Stimulated activated CD8-positive, alpha-beta memory T cell treated with anti-CD3 and anti-CD28 coated beads, Interleukin-7, amount 100 ng/mL, for 24 hours (primary cell): ENCODE data around the gene IL23A.
A peak's percentile ranks its signal among the peaks of the same experiment; 100 is the strongest.
"Not testable (repeated sequence)": the region's sequence is repeated elsewhere in the genome, so short reads cannot be mapped to it uniquely, and the experiment has no call there.

Source experiments
- DNase-seq: peaks from one replicate; pipeline ENCODE4 v3.0.0-alpha.2; 2020; ENCODE audit warnings: low read depth

IL23A gene

GRCh38 chr12:56326126-56326525, 12.6 kb upstream of the IL23A start:
- DNase-seq: no peak

DNA sequence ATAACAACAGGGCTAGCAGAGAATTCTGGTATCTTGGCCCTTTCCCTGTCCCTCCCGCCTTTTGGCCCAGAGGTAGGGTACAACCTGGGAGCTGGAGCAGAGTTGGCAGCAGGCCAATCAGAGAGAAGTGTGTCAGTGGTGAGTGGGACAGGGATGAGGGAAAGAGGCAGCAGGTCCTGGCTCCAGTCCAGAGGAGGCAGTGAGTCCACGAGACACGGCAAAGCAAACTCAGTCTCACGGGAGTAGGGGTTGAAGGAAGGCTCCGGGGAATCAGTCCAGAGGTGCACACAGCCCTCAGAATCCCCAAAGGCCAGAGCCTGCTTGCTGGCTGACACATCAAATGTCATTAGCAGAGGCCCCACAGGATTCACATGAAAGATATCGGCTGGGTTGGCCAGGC, 12.2 kb upstream of the IL23A start:
- DNase-seq: no peak

DNA sequence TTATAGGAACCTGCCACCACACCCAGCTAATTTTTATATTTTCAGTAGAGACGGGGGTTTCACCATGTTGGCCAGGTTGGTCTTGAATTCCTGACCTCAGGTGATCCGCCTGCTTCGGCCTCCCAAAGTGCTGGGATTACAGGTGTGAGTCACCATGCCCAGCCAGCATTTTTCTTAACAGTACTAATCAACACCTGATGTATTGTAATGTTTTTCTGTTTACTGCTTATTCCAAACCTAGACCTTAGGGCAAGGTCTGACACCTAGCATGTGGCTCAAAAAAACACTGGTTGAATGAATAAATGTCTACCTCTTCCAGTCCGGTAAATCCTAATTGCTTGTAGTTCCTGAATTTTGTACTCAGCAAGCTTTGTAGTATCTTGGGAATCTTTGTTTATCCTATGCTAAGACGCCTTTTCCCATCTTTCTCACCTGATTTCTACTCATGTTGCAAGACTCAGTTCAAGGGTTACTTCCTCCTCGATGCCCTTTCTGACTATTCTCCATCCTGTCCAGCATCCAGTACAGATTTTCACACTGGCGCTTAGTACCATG, 7.7 kb upstream of the IL23A start:
- DNase-seq: no peak

DNA sequence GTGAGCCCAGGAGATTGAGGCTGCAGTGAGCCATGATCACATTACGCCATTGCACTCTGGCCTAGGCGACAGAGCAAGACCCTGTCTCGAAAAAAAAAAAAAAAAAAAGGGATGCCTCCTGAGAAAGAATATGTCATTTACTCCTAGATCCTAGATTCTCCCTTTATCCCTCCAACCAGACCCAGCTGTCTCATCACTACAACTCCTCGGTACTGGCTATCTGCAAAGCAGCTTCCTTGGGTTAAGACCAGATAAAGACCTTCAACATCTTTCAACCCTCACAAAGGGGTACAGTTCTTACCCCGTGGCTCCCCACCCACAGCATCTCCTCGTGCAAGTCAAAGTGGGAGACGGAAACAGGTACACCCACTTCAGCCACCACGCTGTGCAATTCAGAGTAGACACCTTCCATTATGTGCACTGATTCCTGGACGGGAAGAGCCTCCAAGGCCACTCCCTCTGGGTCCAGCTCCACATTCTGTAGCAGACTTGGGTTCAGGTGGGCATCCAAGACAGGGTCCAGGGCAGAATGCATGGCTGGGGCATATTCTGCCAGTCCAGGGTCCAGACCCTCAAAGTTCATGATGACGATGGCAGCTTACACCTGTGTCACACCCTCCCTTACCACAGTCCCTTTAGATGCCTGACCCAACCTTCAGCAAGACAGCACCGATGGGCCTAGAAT, 6.0 kb upstream of the IL23A start:
- no peak for DNase-seq

DNA sequence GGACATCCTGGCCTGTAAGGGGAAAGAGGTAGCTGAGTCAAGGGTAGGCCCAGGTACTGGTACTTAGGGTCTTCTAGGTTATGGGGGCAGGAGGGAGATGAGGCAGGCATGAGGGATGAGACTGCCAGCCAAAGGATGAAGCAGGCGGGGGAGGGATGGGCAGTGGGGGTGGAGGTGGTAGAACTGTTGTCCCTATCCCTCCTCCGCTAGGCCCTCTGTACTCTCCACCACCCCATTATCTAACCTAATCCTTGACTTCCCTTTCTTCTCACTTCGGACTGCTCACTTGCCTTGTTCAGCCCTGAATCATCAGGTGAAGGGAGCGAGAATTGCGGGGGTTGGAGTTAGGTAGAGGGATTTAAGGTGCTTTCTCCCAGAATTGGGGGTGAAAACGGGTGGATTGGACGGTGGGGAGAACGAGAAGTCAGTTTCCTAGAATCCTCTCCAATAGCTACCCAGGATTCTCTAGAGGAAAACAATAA, 5.4 kb upstream of the IL23A start:
- no peak for DNase-seq

GRCh38 chr12:56333679-56334489, 4.8 kb upstream of the IL23A start, which contains the start of gene PAN2:
Gene PAN2 (minus strand): TSS chr12:56334000. CDS start chr12:56333094, 906 bp downstream.
- peak; percentile 80 for DNase-seq

DNA sequence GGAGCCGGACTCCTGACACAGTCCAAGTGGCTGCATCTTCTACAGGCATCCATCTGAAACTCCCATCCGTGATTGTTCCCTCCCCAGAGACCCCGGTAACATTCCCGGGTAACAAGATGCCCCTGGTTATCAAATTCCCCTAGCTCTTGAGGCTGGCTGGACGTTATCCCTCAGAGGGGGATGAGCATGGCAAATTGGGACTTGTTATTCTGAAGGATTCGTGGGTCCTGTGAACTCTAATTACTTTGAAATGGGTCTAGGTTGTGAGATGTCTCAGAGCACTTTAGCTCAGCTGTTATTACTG, 4.2 kb upstream of the IL23A start:
- no peak for DNase-seq

DNA sequence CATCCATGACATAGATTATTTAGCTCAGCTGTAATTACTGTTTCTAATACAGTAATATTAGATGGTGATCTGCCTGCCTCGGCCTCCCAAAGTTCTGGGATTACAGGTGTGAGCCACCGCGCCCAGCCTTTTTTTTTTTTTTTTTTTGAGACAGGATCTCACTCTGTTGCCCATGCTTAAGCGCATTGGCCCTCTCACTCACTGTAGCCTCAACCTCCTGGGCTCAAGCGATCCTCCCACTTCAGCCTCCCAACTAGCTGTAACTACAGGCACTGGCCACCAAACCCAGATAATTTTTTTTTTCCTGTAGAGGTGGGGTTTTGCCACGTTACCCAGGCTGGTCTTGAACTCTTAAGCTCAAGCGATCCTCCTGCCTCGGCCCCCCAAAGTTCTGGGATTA, 3.2 kb upstream of the IL23A start:
- not testable (repeated sequence) for DNase-seq

DNA sequence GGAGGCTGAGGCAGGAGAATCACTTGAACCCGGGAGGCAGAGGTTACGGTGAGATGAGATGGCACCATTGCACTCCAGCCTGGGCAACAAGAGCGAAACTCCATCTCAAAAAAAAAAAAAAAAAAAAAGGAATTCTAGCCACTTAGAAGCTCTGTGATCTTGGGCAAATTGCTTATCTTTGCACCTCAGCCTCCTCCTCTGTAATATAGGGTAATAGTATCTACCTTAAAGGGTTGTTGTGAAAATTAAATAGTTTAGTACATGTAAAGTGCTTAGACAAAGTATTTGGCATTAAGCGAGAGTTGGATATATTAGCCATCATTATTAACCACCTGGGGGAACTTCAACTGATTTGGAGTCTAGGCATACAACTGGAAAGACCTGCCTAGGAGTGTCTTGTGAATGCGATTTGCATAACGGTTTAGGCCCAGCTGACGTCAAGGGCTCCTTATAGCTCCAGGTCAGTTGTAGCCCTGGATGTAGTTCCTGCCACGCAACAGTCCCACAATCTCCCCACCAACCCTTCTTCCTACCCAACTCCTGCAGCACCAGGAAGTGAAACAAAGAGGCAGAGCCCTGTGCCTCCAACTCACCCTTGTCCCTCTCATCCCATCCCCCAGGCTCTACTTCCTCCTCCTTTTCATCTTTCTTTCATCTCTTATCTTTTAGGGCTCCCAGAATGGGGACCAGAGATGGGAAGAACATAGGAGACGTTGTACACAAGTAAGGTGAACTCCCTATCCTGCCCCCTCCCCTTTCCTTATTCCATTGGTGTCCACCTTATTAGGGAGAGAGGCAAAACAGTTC, 2.1 kb upstream of the IL23A start:
- no peak for DNase-seq

DNA sequence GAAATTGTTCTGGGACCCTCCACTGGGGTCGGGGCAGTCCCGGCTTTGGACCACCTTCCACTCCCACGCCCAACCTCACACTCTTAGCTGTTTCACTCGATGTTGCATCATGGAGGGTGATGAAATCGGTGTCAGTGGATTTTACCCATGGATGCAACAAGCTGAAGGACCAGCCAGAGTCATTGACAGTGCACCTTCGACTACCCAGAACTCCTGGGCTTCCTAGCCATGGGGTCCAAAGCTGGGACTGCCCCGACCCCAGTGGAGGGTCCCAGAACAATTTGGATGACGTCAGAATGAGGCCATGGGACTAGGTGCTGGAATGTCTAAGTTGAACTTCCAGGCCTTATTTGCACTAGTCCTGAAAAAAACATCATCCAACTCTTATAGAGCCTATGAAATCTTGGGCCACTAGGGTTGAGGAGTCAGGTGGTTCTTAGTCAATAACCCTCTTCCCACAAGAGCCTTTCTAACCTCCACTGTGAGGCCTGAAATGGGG, 882 bp upstream of the IL23A start:
- no peak for DNase-seq

DNA sequence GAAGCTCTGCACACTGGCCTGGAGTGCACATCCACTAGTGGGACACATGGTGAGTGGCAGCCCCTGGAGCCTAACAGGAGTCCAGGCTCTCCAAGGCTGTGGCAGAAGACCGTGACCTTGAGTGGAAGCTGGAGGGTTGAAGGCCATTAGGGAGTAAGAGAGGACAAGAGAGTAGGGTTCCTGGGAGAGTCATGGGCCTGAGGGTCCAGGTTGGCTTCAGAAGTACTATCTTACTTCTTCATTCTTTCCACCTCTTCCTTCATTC, 406 bp downstream of the IL23A start:
- no peak for DNase-seq

DNA sequence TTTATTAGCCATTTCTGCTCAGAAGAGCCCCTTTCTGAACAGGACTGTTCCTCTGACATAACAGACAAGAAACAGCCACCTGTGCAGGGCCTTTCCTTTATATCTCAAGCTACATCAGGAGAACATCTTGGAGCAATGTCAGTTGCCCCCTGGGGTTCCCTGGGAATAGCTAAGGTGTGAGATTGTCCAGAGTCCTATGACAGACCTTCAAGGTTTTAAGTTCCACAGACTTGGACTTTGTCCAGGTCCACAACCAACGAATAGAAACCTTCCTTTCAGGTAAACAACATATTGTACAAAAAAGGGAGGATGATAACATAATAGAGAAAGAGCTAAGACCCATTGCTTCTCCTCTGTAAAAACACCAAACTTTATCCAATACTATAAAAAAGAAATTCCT, 2.9 kb downstream of the IL23A start:
- DNase-seq: no peak

DNA sequence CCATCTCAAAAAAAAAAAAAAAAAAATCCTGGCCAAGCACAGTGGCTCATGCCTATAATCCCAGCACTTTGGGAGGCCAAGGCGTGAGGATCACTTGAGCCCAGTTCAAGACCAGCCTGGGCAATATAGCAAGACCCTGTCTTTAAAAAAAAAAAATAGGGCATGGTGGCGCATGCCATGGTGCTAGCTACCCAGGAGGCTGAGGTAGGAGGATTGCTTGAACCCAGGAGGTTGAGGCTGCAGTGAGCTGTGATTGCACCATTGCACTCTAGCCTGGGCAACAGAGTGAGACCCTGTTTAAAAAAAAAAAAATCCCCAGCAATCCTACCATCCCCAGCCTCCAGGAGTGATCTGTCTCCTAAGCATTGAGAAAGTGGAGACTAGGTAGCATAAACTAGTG, 3.6 kb downstream of the IL23A start:
- DNase-seq: not testable (repeated sequence)

DNA sequence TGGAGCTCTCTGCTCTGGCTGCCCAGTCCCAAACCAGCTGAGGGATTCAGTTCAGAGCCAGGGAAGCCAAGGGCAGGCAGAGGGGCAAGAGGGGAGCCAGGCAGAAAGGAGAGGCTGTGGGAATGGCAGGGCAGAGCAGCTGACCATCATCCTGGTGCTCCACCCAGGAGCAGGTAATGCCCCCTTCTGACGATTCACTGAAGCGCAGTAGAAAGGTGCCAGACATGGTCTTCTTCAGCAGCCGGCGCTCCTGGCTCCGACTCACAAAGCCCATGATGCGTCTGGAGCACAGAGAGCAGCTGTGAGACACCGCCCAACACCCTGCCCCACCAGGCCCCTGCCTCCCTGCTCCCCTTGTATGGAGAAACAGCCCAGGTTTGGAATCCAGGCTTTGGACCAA, 8.0 kb downstream of the IL23A start:
- DNase-seq: no peak

DNA sequence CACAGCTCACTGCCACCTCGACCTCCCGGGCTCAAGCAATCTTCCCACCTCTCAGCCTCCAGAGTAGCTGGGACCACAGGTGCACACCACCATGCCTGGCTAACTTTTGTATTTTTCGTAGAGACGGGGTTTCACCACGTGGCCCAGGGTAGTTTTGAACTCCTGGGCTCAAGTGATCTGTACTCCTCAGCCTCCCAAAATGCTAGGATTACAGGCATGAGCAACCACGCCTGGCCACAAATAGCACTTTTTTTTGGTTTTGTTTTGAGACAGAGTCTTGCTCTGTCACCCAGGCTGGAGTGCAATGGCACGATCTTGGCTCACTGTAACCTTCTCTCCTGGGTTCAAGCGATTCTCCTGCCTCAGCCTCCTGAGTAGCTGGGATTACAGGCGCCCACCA, 8.6 kb downstream of the IL23A start:
- not testable (repeated sequence) for DNase-seq

DNA sequence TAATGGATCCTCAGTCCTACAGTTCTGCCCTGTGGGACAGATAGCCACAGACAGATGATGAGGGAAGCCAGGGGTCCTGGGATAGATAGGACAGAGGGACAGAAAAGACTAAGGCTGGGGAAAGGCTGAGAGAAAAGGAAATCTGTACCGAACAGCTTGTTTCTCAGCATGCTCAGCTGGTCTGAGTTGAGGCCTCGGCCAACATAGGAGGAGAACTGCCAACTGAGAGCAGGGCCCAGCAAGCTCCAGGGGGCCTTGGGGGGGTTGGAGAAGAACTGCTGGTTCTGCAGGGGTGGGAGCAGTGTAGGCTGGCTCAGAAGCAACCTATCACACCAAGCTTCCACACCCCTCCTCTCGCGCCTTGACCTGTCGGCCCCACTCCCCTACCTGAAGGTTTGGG, 10.1 kb downstream of the IL23A start:
- no peak for DNase-seq

- no peak for DNase-seq
These were observed 12.0 kb downstream of the IL23A start for GRCh38 chr12:56350662-56351061.

DNA sequence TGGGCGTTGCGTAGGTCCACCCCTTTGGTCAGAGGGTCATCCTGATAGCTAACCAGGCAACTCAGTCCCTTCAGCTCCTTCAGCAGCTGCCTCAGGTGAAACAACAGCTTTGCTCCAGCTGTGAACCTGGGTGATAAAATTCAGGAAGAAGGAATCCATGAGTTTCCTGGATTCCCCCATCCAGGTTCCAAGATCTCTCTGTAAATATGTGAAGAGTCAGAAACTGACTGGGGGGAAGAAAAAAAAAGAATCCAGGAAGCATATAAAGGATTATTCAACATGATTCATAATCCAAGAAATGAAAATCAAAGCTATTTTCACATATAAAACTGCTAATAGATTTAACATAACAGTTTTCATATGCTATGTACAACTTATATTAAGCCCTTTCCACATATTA, 12.6 kb downstream of the IL23A start:
- DNase-seq: no peak

- no peak for DNase-seq
These were observed 20.3 kb downstream of the IL23A start for GRCh38 chr12:56358836-56359532.

- DNase-seq: peak; percentile 96
These were observed 21.4 kb downstream of the IL23A start, which contains the start of gene STAT2 for GRCh38 chr12:56359851-56360767. Gene STAT2 (minus strand): TSS chr12:56360107. CDS start chr12:56356571, 3,536 bp downstream.
